Measurements from ENCODE around the gene FUBP3.

FUBP3 gene

GRCh38 chr9:130635721-130636647 is 56.6 kb downstream of the FUBP3 start:
- DNase-seq = no peak

- no peak for DNase-seq
These were observed 57.3 kb downstream of the FUBP3 start for GRCh38 chr9:130636648-130637020.

- DNase-seq = no peak
These were observed 59.1 kb downstream of the FUBP3 start for GRCh38 chr9:130638284-130639123.

- no peak for DNase-seq
These were observed 59.9 kb downstream of the FUBP3 start for GRCh38 chr9:130639124-130639765.

- no peak for DNase-seq
These were observed 60.6 kb downstream of the FUBP3 start for GRCh38 chr9:130639866-130640555.

- no peak for DNase-seq
These were observed 61.3 kb downstream of the FUBP3 start for GRCh38 chr9:130640681-130641080.

- no peak for DNase-seq
These were observed 63.5 kb downstream of the FUBP3 start for GRCh38 chr9:130642926-130643325.

GRCh38 chr9:130651221-130651620 is 71.8 kb downstream of the FUBP3 start:
- no peak for DNase-seq

GRCh38 chr9:130651752-130652151 is 72.4 kb downstream of the FUBP3 start:
- no peak for DNase-seq

GRCh38 chr9:130654879-130655278 is 75.5 kb downstream of the FUBP3 start:
- no peak for DNase-seq

- no peak for DNase-seq
These were observed 79.7 kb downstream of the FUBP3 start for GRCh38 chr9:130658893-130659698.

- DNase-seq = no peak
These were observed 80.4 kb downstream of the FUBP3 start for GRCh38 chr9:130659699-130660248.

- DNase-seq = no peak
These were observed 80.9 kb downstream of the FUBP3 start for GRCh38 chr9:130660326-130660682.

GRCh38 chr9:130660683-130661450 is 81.5 kb downstream of the FUBP3 start:
- DNase-seq = no peak

- no peak for DNase-seq
These were observed 82.2 kb downstream of the FUBP3 start for GRCh38 chr9:130661451-130662098.

- DNase-seq = no peak
These were observed 83.0 kb downstream of the FUBP3 start for GRCh38 chr9:130662099-130662969.

GRCh38 chr9:130662970-130663257 is 83.5 kb downstream of the FUBP3 start:
- DNase-seq = no peak

- peak; percentile 22 for DNase-seq
These were observed 84.0 kb downstream of the FUBP3 start for GRCh38 chr9:130663258-130663976.

- DNase-seq = no peak
These were observed 84.5 kb downstream of the FUBP3 start for GRCh38 chr9:130663977-130664250.

Data from stimulated activated CD4-positive, alpha-beta T cell treated with anti-CD3 and anti-CD28 coated beads, Interleukin-12 subunit alpha, Interleukin-12 subunit beta, amount 100 ng/mL, for 4 hours (primary cell).